HG02610 (cell line): ENCODE measurements around the gene PAX4.
"Not testable (repeated sequence)": the region's sequence is repeated elsewhere in the genome, so short reads cannot be mapped to it uniquely, and the experiment has no call there.

Experiments
- ATAC-seq: cut with Tn5 transposase; IDR thresholded peaks from one replicate; pipeline ENCODE4 v1.9.1; 2021; ENCODE audit warnings: mild to moderate bottlenecking, moderate library complexity; ENCODE audit not compliant: unreplicated experiment

Gene PAX4

DNA sequence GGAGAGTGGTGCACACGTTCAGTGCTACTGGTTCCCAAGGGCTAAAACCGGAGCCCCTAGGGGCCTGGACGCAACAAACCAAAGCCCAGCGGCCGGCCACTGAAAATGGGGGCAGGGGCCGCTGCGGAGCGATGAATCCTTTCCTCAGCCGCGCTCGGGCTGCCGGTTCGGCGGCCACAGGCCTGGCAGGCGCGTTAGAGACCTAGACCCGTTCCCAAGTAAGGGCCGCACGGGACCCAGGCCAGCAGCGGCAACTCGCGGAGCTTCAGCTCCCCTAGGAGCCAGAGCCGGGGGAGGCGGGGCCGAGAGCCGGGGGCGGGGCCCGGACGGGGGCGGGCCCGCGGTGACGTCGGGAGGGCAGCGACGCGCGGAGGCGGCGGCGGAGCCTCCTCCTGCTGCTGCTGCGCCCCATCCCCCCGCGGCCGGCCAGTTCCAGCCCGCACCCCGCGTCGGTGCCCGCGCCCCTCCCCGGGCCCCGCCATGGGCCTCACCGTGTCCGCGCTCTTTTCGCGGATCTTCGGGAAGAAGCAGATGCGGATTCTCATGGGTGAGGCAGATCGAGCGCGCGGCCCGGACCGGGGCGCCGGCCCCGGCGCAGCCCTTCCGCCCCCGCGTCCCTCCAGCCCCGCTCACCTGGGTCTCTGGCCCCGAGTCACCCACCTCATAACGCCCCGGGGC lies 29.8 kb downstream of the PAX4 start, which contains the start of gene ARF5:
ARF5 (plus strand) TSS at position 393 of the 678 bp plus-strand sequence; CDS start at position 481, 88 bp downstream.
- peak; percentile 82 for ATAC-seq

DNA sequence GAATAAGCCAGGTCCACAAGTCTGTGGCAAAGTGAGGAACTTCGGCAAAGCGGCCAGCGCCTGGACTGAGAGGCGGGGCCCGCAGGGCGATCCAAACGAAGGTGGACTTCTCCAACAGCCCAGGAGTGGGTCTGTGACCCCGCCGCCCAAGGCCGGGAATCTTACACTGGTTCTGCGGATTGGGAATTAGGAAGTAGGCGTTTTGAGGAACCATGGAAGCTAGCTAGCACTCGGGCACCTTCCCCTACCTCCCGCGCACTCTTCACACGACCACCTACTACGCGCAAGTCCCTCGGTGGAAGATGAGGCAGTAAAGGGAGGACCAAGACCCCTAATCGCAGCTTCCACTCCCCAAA lies 30.3 kb downstream of the PAX4 start:
- ATAC-seq = no peak

DNA sequence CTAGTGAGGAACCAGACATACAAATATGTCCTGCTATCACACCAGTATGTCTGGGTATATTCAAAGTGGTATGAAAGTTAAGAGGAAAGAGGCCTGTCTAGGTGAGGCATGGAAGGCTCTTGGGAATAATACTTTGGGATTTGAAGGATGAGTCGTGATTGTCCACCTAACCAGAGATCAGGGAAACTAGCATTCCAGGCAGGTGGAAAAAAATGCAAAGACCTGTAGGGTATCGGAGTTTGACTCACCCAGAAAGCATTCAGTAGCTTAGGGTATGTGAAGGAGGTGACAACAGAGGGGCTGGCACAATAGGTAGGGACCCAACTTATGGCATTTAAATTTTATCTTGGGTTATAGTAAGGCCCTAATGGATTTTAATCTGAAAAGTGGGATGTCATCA lies 31.6 kb downstream of the PAX4 start:
- no peak for ATAC-seq

DNA sequence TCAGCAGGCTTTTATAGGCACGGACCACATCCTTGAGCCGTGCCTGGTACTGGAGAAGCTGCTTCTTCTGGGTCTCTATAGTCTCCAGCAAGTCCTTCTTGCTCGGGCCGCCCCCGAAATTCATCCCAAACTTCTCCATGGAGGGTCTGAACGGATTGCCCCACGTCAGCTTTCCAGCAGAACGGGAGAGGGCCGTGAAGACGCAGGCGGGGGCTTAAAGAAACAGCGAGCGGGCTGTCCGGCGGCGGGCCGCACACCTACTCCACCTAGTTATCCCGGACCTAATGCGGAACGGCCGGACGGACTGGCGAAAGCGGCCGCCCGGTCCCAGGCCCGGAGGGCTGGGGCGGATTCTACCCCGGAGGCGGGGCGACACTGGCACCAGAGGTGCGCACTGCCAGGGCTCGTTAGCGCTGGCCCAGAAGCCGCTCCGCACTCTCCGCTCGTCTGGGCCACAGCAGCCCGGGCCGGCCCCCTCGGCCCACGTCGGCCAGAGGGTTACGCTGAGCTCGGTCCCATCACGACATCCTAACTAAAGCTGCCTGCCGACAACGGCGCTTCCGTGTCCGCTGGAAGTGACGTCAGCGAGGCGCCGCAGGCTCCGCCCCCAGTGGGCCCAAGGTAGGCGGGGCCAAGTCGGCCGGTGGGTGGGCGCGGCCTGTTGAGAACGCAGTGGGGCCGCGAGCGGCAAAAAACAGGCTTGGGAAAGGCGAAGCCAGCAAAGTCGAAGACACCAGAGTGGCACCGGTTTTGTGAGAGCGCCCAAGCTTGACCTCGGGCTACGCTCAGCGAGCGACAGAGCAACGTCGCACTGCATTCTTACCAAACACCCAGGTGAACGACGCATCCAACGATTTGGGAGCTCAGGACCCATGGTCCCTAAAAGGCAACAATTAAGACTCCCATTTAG lies 32.6 kb downstream of the PAX4 start, which contains the start of gene GCC1:
GCC1 (minus strand) TSS at position 553 of the 910 bp plus-strand sequence; CDS start at position 139, 414 bp downstream.
- peak; percentile 84 for ATAC-seq

DNA sequence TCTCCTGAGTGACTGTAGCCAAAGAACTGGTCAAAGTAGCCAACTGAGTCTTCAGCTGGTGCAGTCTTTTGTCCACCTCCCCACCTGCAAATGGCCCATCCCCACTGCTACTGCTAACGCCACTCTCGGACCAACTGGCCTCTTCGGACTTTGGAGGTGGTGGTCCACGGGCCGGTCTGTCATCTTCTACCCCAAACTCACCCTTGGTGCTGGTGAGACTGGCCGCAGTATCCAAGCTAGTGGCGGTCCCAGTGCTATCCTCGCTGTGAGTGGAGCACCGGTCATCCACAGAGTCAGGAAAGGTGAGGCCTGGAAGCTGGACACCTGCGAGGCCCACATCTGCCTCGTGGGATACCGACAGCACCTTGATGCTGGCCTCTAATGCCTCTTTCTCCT lies 33.3 kb downstream of the PAX4 start:
- no peak for ATAC-seq

DNA sequence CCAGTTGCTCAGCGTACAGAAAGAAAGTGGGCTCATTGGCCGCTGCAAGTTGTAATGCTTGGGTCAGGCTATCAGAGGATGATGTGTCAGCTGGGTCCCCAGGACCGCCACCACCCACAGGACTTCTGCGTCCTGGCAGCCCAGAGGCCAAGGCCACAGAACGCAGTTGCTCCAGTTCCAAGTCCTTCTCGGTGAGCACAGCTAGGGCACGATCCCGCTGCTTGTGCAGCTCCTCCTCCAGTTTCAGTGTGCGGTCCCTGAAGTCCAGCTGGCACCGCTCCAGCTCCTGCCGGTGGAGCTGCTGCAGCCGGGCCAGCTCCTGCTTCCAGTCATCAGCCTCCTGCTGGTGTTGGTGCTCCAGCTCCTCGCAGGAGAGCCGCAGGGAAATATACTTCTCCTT lies 35.6 kb downstream of the PAX4 start:
- ATAC-seq = no peak

DNA sequence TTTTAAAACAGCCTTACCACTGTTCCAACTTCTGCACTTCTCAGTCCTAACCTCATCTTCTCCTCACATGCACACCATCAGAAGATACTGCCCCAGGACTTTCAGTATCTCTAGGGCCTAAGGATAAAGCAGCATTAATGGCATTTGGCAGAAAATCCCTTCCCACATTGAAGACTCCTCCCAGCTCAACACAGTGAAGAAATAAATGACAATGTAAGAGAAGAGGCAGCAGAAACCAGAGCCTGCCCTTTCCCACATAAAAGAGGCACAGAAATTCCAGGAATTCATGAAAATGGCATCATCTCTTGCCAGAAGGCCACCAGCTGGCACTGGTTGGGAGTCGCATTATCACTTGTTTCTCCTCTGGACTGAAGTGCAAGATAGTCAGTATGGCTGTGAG lies 36.2 kb downstream of the PAX4 start:
- ATAC-seq = no peak

DNA sequence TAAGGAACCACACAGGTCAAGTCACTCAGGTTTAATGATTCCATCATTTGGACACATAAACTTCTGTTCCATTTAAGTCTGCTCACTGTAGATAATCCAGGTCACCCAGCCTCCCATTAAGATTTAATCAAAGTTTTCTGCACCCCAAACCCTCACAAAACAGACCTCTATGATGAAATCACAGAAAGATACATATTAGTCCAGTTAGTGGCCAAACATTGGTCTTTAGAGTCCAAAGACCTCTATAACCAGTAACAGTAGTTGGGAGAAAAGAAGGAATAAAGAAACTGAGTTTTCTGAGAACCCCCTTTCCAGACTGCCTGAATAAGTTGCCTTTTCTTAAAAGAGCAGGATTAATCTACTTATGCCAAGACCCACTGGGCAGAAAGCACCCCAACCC lies 37.3 kb downstream of the PAX4 start:
- no peak for ATAC-seq

DNA sequence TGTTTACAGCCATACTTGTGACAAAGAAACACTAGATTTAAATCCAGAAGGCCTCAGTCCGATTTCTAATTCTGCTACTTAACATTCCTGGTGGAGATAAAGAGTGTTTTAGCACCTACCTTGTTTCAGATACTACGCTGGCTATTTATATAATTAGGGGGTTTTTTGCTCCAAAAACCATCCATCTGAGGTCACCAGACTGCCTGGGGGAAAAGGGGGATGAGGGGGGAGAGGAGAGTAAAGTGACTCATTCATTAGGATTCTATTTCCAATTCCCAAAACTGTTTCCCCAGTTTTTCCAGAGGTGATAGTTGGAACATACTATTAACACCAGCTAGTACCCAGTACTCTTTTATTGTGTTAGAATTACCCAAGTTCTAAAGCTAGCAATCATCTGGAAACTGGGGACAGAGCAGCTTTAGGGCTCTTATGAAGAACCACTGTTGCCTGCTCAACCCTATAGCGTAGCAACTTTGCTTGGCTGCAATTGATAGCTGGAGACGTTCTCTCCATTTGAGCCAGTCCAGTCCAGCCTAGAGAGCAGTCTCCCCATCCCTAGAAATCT lies 39.1 kb downstream of the PAX4 start:
- no peak for ATAC-seq

DNA sequence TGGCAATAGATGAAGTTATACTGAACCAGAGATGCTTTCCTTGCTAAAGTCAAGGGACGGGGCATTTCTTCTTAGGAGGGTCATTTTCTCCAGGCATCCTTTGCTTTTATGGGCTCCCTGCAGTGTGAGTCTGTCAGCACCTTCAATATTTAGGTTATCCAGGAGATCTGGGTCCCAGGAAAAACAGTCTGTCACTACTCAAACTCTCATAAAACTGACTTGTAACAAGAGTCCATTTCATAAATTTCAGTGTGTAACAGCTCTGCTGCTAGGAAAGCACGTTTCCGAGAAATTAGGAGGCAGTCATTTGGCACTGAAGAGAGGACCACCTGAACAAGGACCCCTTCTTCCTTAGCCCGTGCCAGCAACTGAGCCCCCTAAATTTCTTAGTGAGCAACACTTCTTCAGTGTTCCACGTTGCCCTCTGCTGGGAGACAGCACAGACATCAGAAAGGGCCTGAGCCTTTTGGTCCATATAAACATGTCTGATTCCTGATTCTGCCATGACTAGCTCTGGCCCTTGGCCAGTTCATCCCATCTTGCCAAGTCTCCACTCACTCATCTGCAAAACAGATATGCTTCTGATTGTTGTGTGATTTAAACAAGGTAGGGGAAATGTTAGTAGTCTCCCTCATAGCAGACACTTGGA lies 39.8 kb downstream of the PAX4 start:
- ATAC-seq = no peak

DNA sequence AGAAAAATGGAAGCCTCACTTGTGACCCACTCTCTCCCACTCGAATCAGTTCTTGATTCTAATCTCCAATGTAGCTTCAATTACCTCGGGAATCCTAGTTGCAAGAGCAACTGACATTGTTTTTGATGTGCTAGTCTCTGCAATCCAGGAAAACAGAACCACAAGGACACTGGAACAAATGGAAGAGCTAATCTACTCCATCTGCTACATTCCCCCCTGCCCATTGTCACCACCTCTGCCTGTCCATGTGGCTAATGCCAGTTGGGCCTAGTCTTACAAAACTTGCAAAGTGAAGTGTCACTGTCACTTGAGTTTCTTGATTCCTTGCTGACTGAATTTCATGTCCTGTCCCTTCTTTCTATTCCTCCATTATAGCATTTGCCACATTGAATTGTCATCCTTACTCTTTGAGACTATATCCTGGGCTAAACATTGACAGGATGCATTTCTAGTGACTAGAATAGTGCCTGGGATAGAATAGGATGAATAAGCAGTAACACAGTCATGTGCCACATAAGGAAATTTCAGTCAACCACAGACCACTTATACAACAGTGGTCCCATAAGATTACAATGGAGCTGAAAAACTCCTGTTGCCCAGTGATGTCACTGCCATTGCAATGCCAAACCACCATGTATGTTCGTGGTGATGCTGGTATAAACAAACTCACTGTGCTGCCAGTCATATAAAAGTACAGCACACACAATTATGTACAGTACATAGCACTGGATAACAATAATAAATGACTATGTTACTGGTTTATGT lies 46.0 kb downstream of the PAX4 start:
- no peak for ATAC-seq

DNA sequence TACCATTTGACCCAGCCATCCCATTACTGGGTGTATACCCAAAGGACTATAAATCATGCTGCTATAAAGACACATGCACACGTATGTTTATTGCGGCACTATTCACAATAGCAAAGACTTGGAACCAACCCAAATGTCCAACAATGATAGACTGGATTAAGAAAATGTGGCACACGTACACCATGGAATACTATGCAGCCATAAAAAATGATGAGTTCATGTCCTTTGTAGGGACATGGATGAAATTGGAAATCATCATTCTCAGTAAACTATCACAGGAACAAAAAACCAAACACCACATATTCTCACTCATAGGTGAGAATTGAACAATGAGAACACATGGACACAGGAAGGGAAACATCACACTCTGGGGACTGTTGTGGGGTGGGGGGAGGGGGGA lies 49.9 kb downstream of the PAX4 start:
- ATAC-seq = not testable (repeated sequence)

DNA sequence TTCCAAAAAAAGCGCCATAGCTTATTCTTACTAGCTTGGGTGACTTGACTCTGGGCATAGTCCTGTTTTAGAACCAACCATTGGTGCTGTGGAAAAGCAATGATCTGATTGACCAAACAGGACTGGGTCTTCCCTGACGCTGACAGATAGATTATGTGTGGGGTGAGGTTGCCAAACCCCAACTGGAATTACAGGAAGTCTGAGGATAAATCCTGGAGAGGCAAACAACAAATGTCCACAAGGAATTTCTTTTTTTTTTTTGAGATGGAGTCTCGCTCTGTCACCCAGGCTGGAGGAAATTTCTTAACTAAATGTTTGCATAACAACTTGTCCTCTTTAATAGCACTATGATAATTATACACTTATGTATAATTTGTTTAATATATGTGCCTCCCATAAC lies 51.7 kb downstream of the PAX4 start:
- ATAC-seq = no peak
